GM21360 (cell line): ENCODE data around the gene CTNNAL1.

Source experiments
- ATAC-seq: cut with Tn5 transposase; IDR thresholded peaks from one replicate; pipeline ENCODE4 v1.9.1; 2021; ENCODE audit warnings: mild to moderate bottlenecking, moderate library complexity; ENCODE audit not compliant: unreplicated experiment

The CTNNAL1 gene

DNA sequence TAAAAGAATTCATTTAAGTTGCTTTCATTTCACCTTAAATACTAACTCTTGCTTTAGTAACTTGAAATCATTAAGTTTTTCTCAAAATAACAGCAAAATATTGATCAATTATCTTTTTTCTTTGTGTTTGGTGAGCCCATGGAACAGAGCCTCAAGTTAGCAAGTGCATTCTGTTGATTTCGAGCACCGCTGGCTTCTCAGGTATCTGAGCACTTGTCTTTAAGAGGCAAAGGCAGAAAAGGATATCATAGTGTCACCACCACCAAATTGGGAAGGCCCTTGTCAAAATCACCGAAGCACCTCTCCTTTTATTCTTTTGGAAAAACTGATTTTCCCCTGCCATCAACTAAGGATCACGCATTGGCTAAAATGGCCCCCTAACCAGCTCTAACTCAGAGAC lies 17.1 kb upstream of the CTNNAL1 start:
- no peak for ATAC-seq

DNA sequence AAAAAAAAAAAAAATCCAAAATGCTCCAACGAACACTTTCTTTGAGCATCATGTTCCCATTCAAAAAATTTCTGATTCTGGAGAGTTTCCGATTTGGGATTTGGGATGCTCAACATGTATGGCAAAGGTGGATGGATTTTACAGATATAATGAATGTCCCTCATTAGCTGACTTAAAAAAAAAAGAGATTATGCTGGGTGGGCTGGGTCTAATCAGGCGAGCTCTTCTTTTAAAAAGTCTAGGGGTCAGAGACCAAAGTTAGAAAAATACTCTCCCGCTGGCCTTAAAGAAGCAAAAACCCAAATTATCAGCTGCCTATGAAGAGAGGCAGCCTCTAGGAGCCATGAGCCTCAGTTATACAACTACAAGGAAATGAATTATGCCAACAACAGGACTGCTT lies 15.2 kb upstream of the CTNNAL1 start:
- ATAC-seq, result no peak

DNA sequence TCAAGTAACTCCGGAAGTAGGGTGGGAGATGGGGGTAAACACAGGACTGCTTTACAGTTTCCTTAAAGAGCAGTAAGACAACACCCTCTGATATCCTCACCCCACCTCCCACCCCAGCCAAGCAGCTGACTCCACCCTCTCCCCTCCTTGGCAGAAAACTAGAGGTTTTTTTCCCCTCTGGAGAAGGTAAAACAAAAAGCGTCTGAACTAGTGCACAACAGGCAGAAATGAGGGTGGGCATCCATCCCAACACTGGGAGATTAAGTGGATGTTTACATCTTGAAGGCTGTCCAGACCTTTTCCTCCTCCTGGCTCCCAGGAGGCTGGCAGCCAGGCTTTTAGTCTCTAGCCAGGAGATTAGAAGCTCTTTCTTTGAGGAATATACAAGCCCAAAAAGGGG lies 13.9 kb upstream of the CTNNAL1 start:
- no peak for ATAC-seq

DNA sequence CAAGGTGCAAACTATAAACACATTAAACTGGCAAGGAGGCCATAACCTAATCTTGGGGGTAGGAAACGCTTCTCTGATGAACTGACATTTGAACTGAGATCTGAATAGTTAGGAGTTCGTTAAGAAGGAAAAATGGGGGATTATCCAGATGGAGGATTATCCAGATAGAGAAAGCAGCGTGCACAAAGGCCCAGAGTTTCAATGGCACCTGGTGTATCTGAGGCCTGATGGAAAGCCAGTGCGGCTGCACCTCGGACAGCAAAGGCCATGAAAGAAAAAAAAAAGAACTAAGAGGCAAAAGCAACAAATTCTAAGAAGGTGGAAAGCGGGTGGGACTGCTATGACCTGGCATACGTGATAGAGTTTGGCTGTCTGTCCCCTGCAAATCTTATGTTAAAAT lies 13.0 kb upstream of the CTNNAL1 start:
- ATAC-seq, result no peak

DNA sequence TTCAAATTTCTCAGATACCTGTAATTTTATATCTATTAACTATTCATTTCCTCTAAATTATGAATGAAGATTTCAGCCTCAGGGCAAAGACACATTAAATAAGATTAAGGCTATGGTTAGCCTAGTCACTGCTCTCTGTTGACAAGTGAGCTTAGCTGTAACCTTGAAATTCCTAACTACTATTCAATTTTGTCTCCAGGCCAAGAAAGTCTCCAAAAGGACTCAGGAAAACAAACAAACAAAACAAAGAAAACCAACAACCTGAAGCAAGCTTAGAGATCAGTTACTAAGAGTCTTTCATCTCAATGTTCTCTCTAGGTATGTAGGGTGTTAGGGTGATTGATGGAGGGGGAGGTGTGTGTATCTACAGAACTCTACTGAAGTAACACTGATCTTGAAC lies 9.6 kb upstream of the CTNNAL1 start:
- no peak for ATAC-seq

DNA sequence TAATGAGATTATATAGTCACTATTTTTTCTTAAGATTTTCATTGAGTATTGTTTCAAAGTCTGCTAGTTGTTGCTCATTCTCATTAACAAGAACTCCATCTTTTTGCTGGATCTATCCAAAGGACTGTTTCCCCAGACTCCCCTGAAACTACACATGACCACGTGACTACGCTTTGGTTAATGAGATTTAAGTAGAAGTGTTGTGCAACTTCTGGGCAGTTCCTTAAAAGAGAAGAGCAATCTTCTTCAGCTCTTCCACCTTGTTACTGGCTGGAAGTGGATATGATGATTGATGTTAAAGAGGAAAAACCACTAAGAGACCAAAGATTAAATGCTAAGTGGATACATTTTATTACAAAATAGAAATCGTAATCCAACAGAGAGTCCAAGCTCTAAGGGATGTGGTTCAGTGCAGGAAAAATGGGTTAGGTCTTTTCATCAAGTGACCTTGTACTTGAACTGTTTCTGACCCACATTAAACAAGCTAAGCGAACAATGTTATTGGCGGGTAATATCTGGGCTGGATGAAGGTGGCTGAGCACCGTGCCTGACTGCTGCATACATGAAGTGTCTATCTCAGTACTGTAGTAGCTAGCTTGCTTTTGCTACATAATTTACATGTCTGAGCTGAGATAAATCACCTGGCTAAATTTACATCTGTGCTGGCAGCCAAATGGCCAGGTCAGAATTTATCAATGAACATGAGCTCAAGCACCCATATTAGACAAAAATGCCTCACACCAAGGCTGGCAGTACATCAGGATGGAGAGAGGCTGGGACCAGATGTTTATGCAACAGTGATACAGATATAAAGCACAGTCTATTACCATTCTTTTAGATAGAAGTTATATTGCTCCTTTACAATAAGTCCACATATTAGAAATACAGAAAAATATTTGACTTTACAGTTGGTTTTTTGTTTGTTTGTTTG lies 7.5 kb upstream of the CTNNAL1 start:
- ATAC-seq, result no peak

DNA sequence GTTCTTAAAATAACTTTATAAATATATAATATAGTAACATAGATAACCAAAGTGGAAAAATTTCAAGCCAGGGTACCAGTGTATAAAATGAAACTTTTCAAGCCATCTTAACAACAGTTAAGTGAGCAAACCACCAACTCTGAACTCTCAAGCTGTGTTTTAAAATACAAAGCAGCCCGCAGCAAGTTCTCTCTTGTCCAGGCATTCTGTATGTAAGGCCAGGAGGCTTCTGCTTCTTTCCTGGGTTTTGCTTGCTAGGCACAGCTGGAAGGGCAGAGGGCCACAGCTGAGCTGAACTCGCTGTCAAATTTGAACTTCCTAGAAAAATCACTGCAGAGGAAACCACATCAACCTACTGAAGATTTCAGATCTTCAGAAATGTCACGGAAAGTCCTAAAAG lies 6.8 kb upstream of the CTNNAL1 start:
- ATAC-seq, result no peak

DNA sequence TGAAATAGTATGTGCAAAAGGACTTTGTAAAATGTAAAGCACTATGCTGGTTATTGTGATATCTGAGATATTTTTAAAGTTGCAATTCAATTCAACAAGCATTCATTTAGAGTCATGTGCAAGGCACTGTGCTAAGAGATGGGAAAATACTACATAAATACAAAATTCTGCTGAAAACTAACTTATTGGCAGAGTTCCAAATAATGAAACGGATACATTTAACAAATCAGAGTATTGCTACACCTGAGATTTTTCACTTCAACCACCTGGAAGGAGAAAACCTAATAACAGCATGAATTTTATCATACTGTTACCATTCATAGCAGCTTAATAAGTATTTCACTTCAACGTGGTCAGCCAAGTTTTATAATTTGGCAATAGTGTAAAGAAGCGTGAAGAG lies 6.1 kb upstream of the CTNNAL1 start:
- no peak for ATAC-seq

DNA sequence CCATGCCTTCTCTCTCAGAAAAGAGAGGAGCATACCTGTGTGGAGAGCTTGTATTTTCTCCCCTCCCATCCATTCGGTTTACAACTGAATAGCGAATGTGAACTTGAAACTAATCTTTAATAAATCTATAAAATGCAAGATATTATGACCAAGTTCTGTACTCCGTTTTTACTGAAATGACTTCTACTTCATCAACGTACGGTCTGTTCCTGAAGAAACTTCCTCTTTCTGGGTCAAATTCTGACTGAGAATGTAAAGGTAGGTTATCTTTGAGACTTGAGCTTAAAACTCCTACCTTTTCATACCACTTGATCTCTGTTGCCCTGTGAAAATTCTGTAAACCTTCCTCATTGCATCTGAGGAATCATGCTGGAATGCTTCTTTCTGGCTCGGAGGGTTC lies 4.2 kb upstream of the CTNNAL1 start:
- peak; percentile 33 for ATAC-seq

DNA sequence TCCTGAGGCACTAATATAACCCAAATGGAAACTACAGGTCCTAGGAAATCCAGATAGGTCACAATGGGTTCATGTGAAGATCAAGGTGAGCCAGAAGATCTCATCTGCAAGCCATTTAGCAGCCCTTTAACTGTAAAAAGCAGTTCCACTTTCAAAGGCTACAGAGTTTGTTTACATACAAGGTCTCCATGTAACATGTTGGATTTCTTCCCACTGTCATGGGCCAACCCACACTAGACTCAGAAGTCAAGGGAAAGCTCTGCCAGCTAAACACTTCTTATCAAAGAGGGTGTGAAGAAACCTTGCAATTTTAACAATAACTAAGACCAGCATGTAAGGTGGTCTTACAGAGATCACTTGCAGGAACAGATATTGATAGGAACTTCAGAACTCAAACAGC lies 3.8 kb upstream of the CTNNAL1 start:
- no peak for ATAC-seq

DNA sequence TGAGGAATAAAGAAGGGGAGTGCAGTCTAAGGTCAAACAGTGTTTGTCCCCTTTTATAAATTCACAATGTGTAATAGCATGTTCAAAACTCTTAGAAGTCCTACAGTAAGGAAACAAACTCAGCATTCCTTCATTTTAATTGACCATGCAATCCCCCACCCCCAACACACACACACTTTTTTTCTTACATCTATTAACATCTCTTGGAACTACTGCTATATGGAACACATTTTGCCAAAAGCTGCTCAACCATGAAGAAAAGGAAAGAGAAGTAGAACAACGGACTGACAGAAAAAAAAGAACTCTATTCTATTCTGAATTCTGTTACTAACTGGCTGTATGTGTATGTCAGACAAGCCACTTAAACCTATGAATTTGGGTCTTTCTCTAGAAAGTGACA lies 2.8 kb upstream of the CTNNAL1 start:
- no peak for ATAC-seq

DNA sequence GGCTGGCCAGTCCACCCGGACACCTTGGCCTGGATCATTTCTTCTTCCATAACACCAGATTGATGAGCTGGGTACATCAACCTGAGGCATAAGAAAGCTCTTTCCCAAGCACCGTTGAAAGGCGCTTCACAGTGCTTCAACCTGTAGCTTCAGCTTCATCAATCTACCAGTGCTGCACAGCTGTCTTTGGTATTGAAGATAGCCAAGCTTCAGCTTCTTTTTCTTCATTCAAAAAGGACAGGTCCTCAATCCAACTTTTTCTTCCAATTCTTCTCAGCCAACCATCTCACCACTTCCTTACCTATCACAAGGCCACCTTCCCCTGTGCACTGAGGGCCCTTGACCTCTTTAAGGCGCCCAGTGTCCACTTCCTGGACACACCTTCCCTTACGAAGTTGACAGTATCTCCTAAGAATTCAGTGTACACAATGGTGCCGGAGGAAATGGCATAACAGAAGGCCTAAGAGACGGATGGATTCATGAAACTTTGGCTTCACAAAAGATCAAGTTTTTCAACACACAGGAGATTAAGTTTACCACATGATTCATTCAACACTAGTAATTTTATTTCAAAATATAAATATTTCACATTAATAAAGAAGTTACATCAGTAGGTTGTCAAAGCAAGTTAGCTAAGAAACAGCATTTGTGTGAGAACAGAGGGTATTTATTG lies 1.4 kb upstream of the CTNNAL1 start:
- ATAC-seq, result no peak

DNA sequence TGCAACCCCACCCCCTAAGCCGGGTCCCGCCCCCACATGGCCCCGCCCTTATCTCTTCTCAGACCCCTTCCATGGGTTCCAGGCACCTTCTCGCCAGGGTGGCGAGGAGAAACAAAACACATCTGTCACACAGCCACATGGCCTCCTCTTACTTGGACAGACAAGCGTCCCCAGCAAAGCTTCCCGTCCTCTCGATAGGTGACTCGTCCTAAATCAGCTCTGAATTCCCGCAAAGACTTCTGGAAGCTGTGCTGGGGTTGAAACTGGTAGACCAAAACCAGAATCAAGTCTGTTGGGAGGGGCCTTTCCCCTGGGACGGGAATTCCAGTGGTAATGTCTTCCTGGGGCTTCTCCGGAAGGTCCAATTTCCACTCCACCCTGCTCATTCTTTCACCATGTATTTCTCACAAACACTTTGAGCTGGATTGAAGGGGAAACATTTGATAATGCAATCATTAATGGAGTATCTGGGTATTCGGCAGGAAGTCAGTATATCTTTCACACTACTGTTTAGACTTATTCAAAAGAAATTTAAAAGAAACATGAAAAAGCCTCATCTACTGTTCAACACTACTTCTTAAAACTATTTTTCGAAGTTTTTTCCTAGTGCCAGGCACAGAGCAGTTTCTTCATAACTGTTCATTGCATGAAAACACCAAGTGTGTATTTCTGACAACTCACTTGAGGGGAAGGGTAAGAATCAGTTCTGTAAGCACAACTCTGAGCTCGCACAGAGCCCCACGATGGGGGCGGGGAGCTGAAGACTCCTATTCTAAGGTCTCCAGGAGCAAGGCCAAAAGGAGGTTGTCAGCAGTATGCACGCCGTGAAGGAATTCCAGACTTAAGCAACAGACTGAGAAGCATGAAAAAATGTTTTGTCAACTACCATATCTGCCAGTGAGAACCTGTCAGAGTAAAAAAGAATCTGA lies 644 bp upstream of the CTNNAL1 start:
- ATAC-seq, result no peak

DNA sequence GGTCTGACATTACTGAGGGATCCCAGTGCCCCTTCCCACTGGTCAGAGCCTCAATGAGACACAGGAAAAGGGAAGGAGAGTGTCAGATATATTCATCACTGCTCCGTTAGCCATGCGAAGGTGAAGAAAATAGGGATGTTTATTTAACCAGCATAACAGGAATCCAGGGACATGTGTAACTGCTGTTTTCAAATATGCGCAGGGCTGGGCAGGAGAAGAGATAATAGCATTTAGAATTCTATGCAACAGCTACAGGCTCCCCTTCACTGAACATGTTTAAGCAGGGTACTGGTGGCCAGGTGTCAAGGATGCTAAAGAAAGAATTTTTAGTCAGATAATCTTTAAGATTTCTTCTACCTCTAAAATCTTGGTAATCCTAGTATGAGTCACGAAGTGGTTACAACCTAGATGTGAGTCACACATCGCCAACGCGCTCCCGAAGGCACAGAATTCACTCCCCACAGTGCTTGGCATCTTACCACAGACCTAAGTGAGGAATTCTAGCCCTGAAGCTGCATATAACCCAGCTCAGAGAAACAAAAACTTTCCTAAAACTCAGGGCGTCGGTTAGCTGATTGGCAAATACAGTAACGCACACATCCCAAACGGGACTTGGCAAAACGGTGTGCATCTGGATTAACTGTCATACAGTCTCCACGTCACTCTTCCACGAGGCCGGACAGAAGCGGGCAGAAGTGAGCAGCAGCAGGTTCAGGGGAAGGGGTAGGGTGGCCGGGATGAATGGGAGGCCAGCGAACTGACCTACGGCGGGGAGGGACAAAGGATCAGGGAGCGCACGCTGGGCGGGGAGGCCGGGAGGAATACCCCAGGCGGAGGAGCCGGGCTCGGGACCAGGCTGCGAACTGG lies 1.1 kb downstream of the CTNNAL1 start:
- ATAC-seq, result peak; percentile 44

DNA sequence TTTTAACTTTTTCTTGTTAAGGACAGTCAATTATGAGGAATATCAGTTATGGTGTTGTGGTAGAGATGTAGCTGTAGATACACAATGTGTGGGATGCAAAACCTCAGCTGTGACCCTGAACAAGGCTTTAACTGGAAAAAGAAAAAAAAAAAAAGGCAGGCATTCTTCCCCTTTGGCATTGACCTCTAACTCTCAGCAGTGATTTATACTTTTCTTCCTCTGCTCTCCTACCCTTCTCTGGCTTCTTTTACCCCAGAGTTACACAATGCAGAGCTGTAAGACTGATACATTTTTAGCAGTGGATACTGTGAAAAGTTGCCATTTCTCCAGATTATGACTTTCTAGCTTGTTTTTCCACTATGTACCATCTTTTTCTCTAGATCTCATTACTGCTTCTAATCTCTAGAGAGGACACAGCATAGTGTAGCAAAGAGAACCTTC lies 2.0 kb downstream of the CTNNAL1 start:
- no peak for ATAC-seq

DNA sequence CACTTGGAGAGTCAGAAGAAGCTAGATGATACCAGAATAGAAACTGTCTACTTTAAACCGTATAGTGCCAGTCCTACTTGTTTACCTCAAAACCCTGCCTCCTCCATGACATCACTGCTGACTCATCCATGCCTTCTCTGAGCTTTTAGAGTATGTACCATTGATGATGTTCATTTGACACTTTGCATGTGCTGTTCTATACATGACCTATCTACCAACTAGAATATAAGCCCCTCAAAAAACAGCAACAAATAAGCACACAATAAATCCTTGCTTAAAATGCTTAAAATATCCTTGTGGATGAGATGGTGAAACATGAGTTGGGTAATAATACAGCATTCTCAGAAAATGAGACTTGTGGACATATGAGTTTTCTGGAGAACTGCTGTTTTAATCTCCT lies 2.6 kb downstream of the CTNNAL1 start:
- ATAC-seq, result peak; percentile 30

DNA sequence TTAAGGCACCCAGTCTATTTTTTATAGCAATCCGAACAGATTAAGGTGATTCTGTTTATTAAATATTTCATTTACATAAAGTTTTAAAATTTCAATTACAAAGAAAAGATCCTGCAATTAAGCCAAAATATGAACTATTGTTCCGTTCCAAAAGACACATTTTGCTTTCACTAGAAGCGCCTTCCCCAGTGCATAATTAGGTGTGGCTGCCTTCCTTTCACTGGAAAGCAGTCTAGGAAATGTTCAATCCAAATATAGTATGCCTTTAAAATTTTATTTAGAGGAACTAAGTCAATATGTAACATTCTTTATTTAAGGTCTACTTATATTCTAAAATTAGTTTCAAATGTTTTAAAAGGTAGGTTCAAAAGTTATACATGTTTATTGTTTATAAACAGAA lies 7.6 kb downstream of the CTNNAL1 start:
- no peak for ATAC-seq

DNA sequence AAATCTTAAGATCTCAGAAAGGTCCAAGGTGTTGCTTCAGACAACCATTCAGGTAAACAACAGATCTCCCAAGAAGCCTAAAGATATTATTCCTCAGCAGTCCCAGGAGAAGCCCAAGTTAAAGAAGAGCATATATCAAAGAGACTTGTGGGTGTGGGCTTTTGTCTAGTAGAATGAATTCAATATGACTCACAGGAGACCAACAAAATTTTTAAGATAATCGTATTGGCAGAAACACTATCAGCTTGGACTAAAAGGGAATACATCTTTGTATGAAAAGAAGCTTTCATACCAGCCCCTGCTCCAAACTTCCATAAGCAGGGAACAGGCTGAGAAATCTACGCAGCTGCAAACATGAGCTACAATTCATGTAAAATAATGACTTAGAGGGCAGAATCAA lies 10.2 kb downstream of the CTNNAL1 start:
- ATAC-seq, result no peak

DNA sequence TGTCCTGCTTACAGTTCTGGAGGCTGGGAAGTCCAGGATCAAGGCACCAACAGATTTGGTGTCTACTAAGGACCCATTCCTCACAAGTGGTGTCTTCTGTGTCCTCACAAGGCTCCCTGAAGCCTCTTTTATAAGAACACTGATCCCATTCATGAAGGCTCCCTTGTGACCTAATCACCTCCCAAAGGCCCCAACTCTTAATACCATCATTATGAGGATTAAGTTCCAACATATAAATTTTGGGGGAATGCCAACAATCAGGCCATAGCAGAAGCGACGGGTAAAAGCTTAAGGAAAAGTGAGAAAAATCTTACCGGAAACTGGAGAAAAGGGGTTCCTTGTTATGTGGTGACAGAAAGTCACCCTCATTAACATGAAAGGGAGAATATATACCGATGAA lies 11.2 kb downstream of the CTNNAL1 start:
- ATAC-seq, result no peak

DNA sequence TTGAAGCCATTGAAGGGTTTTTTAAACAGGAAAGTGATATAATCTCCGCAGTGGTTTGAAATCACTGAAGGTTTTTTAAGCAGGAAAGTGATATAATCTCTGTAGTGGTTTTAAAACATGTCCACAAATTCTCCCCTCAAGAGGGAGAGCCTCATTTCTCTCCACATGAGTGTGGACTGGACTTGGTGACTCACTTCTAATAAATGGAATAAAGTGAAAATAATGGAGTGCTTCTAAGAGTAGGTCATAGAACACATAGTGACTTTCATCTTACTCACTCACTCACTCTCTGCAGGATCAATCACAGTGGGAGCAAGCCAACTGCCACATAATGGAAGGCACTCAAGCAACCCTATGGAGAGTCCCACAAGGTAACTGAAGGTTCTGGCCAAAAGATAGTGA lies 12.0 kb downstream of the CTNNAL1 start:
- no peak for ATAC-seq
